Sigmoid colon (tissue), 3 donors: Measurements from ENCODE around the gene ACKR2.

ENCODE experiments used
- CTCF ChIP-seq, 4 experiments: fragments of 450-650 bp in 3 of 4; fragments of 200-600 bp in 1 of 4; IDR thresholded peaks; one replicate each; pipeline ENCODE4 v1.5.1; 2016 to 2019; ENCODE audit warnings: antibody characterized with exemption in 4 of 4, mild to moderate bottlenecking in 3 of 4, moderate library complexity in 2 of 4
- POLR2A ChIP-seq, 2 donors: fragments of 450-650 bp; IDR thresholded peaks; one replicate each; pipeline ENCODE4 v1.6.1; 2016; ENCODE audit warnings: antibody characterized with exemption in 2 of 2, mild to moderate bottlenecking in 2 of 2, moderate library complexity in 2 of 2

GRCh38 chr3:42864321-42864950 lies 55.2 kb downstream of the ACKR2 start:
- TF ChIP-seq CTCF (IDR thresholded peaks at IDR 0.05): no peak
- no peak for TF ChIP-seq POLR2A (IDR thresholded peaks at IDR 0.05)
